Stomach (tissue), 4 donors: ENCODE measurements around the gene STRIP2.
"Not testable (repeated sequence)": the region's sequence is repeated elsewhere in the genome, so short reads cannot be mapped to it uniquely, and the experiment has no call there.

Experiments
- EP300 ChIP-seq: sonication (generic); formaldehyde crosslinking; IDR thresholded peaks from one replicate; pipeline ENCODE4 v1.6.1; 2017; ENCODE audit warnings: antibody characterized with exemption
- TF ChIP-seq, protein P1 (sequence below), 7 experiments: fragments of 450-650 bp in 4 of 7; fragments of 200-600 bp in 3 of 7; sonication (generic) in 3 of 7; IDR thresholded peaks; one replicate each; pipeline ENCODE4 v1.5.1; 2016 to 2019; ENCODE audit warnings: antibody characterized with exemption in 7 of 7, control low read depth in 2 of 7, mild to moderate bottlenecking in 1 of 7

DNA sequence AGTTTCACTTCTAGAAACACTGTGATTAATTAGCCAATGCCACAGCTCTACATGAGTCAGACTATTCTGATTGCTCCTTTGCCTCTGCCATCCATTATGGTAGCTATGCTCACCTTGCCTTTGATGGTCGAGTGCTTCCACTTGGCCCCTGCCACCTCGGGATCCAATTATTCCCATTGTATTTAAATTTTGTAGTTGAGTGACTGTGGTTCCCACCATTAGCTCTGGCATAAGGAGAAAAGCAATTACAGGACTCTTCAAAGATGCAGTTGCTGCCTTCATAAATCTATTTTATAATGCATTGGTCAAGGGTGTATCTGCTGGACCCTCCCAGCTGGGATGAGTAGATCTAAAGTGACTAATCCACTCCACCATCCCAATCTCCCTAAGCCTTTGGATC is 14.4 kb downstream of the STRIP2 start:
- TF ChIP-seq, protein P1, sequence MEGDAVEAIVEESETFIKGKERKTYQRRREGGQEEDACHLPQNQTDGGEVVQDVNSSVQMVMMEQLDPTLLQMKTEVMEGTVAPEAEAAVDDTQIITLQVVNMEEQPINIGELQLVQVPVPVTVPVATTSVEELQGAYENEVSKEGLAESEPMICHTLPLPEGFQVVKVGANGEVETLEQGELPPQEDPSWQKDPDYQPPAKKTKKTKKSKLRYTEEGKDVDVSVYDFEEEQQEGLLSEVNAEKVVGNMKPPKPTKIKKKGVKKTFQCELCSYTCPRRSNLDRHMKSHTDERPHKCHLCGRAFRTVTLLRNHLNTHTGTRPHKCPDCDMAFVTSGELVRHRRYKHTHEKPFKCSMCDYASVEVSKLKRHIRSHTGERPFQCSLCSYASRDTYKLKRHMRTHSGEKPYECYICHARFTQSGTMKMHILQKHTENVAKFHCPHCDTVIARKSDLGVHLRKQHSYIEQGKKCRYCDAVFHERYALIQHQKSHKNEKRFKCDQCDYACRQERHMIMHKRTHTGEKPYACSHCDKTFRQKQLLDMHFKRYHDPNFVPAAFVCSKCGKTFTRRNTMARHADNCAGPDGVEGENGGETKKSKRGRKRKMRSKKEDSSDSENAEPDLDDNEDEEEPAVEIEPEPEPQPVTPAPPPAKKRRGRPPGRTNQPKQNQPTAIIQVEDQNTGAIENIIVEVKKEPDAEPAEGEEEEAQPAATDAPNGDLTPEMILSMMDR (IDR thresholded peaks at IDR 0.05): not testable (repeated sequence)
- not testable (repeated sequence) for TF ChIP-seq EP300
